ENCODE results near the gene ARID4A.

GRCh38 chr14:58327019-58327418, 28.7 kb downstream of the ARID4A start:
- no peak for TF ChIP-seq CTCF (IDR thresholded peaks at IDR 0.05)
- no peak for TF ChIP-seq POLR2A (IDR thresholded peaks at IDR 0.05)
